ENCODE results near the gene HEY2. TPM values are rescaled to one million over a fixed set of nuclear protein-coding genes. Genes with fewer than 3 reads are reported as not detected.

The HEY2 gene
- total and polyA plus RNA-seq, 10 of the 15 experiments (the other 5 are each of a cell fraction or from before 2014, with no cell fraction given), result 0.01 to 0.32 (median 0.08) TPM; not detected in 4

- TF ChIP-seq MEF2A (IDR thresholded peaks at IDR 0.05; ENCODE audit: insufficient read depth, low read depth, low read length) (peak; percentile 78), FOXM1 (IDR thresholded peaks at IDR 0.05; ENCODE audit: low read depth, low read length) (peak; percentile 90), NBN (IDR thresholded peaks at IDR 0.05) (no peak), ESRRA (IDR thresholded peaks at IDR 0.05; ENCODE audit: low read length) (no peak), ZNF207 (IDR thresholded peaks at IDR 0.05; ENCODE audit: borderline replicate concordance) (no peak), PML (IDR thresholded peaks at IDR 0.05; ENCODE audit: low read length) (0 out of 2 replicates have a peak, but pooled peaks have one; percentile 59), EGR1 (IDR thresholded peaks at IDR 0.05; ENCODE audit: borderline replicate concordance in 1 of 2, low read depth in 2 of 2, low read length in 2 of 2) (peak in 1 of 2 experiments; percentile 32; a peak in 1 of 3 replicates), CBX5 (IDR thresholded peaks at IDR 0.05; ENCODE audit: low read depth) (no peak), CHD2 (IDR thresholded peaks at IDR 0.05; ENCODE audit: borderline replicate concordance, low read depth, low read length) (no peak), ETV6 (conservative IDR thresholded peaks at IDR 0.05 in 1 of 2, IDR thresholded peaks at IDR 0.05 in 1 of 2; ENCODE audit: borderline replicate concordance in 1 of 2, low read depth in 1 of 2) (peak in 1 of 2 experiments; percentile 56; a peak in 1 of 4 replicates), HCFC1 (IDR thresholded peaks at IDR 0.05; ENCODE audit: low read length) (no peak), SIX5 (IDR thresholded peaks at IDR 0.05; ENCODE audit: low read depth, low read length, severe bottlenecking) (no peak), CBFB (IDR thresholded peaks at IDR 0.05; ENCODE audit: low read depth) (no peak), GATAD2B (conservative IDR thresholded peaks at IDR 0.05; ENCODE audit: low read depth) (no peak), ZNF622 (IDR thresholded peaks at IDR 0.05) (no peak), EP300 (IDR thresholded peaks at IDR 0.05; ENCODE audit: borderline replicate concordance in 1 of 2, control insufficient read depth in 1 of 2, low read depth in 2 of 2, low read length in 2 of 2) (peak; percentile 71 to 74; a peak in 3 of 4 replicates), PBX3 (IDR thresholded peaks at IDR 0.05; ENCODE audit: insufficient replicate concordance, low read depth, low read length) (no peak), DPF2 (IDR thresholded peaks at IDR 0.05) (peak; percentile 85), PAX8 (IDR thresholded peaks at IDR 0.05) (no peak), FOS (IDR thresholded peaks at IDR 0.05; ENCODE audit: borderline replicate concordance, extremely low read depth, insufficient read length) (no peak)
- TF ChIP-seq, protein P1, sequence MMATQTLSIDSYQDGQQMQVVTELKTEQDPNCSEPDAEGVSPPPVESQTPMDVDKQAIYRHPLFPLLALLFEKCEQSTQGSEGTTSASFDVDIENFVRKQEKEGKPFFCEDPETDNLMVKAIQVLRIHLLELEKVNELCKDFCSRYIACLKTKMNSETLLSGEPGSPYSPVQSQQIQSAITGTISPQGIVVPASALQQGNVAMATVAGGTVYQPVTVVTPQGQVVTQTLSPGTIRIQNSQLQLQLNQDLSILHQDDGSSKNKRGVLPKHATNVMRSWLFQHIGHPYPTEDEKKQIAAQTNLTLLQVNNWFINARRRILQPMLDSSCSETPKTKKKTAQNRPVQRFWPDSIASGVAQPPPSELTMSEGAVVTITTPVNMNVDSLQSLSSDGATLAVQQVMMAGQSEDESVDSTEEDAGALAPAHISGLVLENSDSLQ (IDR thresholded peaks at IDR 0.05), result no peak
- TF ChIP-seq, protein P2, sequence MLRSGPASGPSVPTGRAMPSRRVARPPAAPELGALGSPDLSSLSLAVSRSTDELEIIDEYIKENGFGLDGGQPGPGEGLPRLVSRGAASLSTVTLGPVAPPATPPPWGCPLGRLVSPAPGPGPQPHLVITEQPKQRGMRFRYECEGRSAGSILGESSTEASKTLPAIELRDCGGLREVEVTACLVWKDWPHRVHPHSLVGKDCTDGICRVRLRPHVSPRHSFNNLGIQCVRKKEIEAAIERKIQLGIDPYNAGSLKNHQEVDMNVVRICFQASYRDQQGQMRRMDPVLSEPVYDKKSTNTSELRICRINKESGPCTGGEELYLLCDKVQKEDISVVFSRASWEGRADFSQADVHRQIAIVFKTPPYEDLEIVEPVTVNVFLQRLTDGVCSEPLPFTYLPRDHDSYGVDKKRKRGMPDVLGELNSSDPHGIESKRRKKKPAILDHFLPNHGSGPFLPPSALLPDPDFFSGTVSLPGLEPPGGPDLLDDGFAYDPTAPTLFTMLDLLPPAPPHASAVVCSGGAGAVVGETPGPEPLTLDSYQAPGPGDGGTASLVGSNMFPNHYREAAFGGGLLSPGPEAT (IDR thresholded peaks at IDR 0.05; ENCODE audit: low read depth), result peak; percentile 79; the same call in 1 of the 2 replicates
- TF ChIP-seq, protein P3, sequence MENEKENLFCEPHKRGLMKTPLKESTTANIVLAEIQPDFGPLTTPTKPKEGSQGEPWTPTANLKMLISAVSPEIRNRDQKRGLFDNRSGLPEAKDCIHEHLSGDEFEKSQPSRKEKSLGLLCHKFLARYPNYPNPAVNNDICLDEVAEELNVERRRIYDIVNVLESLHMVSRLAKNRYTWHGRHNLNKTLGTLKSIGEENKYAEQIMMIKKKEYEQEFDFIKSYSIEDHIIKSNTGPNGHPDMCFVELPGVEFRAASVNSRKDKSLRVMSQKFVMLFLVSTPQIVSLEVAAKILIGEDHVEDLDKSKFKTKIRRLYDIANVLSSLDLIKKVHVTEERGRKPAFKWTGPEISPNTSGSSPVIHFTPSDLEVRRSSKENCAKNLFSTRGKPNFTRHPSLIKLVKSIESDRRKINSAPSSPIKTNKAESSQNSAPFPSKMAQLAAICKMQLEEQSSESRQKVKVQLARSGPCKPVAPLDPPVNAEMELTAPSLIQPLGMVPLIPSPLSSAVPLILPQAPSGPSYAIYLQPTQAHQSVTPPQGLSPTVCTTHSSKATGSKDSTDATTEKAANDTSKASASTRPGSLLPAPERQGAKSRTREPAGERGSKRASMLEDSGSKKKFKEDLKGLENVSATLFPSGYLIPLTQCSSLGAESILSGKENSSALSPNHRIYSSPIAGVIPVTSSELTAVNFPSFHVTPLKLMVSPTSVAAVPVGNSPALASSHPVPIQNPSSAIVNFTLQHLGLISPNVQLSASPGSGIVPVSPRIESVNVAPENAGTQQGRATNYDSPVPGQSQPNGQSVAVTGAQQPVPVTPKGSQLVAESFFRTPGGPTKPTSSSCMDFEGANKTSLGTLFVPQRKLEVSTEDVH (IDR thresholded peaks at IDR 0.05; ENCODE audit: low read depth, partially characterized antibody), result no peak
- TF ChIP-seq, protein P4, sequence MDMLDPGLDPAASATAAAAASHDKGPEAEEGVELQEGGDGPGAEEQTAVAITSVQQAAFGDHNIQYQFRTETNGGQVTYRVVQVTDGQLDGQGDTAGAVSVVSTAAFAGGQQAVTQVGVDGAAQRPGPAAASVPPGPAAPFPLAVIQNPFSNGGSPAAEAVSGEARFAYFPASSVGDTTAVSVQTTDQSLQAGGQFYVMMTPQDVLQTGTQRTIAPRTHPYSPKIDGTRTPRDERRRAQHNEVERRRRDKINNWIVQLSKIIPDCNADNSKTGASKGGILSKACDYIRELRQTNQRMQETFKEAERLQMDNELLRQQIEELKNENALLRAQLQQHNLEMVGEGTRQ (IDR thresholded peaks at IDR 0.05; ENCODE audit: borderline replicate concordance, low read depth, low read length), result no peak
Measured at GRCh38 chr6:125807293-125807692, 57.9 kb downstream of the HEY2 start (continued).
